Transverse colon (tissue), 4 donors: Measurements from ENCODE around the gene PCBP3. TPM values are rescaled to one million over a fixed set of nuclear protein-coding genes. Genes with fewer than 3 reads are reported as not detected.

Experiments used
- DNase-seq: peaks from one replicate; pipeline ENCODE4 v3.0.0-alpha.2; 2019
- H3K27ac ChIP-seq, 4 donors: fragments of 200-600 bp; sonication (generic); 2 replicates each; pipeline ENCODE4 v1.5.1; 2016 to 2018; ENCODE audit warnings: inconsistent platforms in 4 of 4
- H3K27me3 ChIP-seq: fragments of 200-600 bp; sonication (generic); 2 replicates; pipeline ENCODE4 v1.5.1; 2017; ENCODE audit warnings: inconsistent platforms
- H3K36me3 ChIP-seq, 4 donors: fragments of 200-600 bp; sonication (generic); 2 replicates each; pipeline ENCODE4 v1.5.1; 2017 to 2019; ENCODE audit warnings: inconsistent platforms in 4 of 4
- H3K4me1 ChIP-seq, 4 donors: fragments of 200-600 bp; sonication (generic); 2 replicates each; pipeline ENCODE4 v1.5.1; 2017 to 2020; ENCODE audit warnings: inconsistent platforms in 4 of 4
- H3K4me3 ChIP-seq, 4 donors: fragments of 200-600 bp; sonication (generic); 1 replicate in 1 of 4; 2 replicates in 3 of 4; pipeline versions ENCODE4 v1.5.1 to v1.6.1; 2017 to 2019; ENCODE audit warnings: inconsistent platforms in 4 of 4
- H3K9me3 ChIP-seq, 2 donors: fragments of 200-600 bp; sonication (generic); 2 replicates each; pipeline ENCODE4 v1.5.1; 2017 to 2019; ENCODE audit warnings: inconsistent platforms in 2 of 2
- CTCF ChIP-seq, 5 experiments: fragments of 200-600 bp in 3 of 5; fragments of 450-650 bp in 2 of 5; sonication (generic) in 3 of 5; IDR thresholded peaks; 1 replicate in 2 of 5; 2 replicates in 3 of 5; pipeline ENCODE4 v1.5.1; 2016 to 2017; ENCODE audit warnings: antibody characterized with exemption in 5 of 5, inconsistent platforms in 3 of 5, mild to moderate bottlenecking in 2 of 5, moderate library complexity in 1 of 5
- EP300 ChIP-seq: sonication (generic); formaldehyde crosslinking; IDR thresholded peaks from one replicate; pipeline ENCODE4 v1.6.1; 2017; ENCODE audit warnings: antibody characterized with exemption, low read depth
- POLR2A ChIP-seq: fragments of 450-650 bp; IDR thresholded peaks from one replicate; pipeline ENCODE4 v1.6.1; 2016; ENCODE audit warnings: antibody characterized with exemption, mild to moderate bottlenecking, moderate library complexity
- POLR2AphosphoS5 ChIP-seq, 3 donors: sonication (generic); formaldehyde crosslinking; IDR thresholded peaks; one replicate each; pipeline ENCODE4 v1.6.1; 2016; ENCODE audit warnings: antibody characterized with exemption in 3 of 3
- WGBS, 2 donors: methylation state at CpG; one replicate each; pipeline ENCODE4 v1.1.5; 2018; ENCODE audit warnings: low coverage in 1 of 2; 5-methylcytosine and 5-hydroxymethylcytosine counted together
- in situ Hi-C, 4 donors: fragments of 200-750 bp; cut with MboI; loops; one replicate each; pipeline versions ENCODE4 v1.15.0 to v1.15.1; 2017; ENCODE audit warnings: low sequenced_read_pairs in 3 of 4, low pct_ligation_motif_present in 1 of 4, low pct_unique_long_range_greater_than_20kb in 1 of 4
- intact Hi-C: fragments of 100-400 bp; cut with DNase I; formaldehyde crosslinking; loops from one replicate; pipeline ENCODE4 v1.15.1; 2023; ENCODE audit warnings: low total_unique reads
- total RNA-seq, 4 donors: library from RNA; depleted of rRNA; stranded (reverse); fragments of >200 nt; gene quantifications; one replicate each; pipeline ENCODE4 v1.1.0, GENCODE V29; 2016

The PCBP3 gene
- total RNA-seq, 4 donors from 2014 or later, result 0.80 to 7.8 (median 5.3) TPM

- no peaks in the 10 kb centered on the region for H3K36me3 ChIP-seq
- intact Hi-C loops, result no loop called here
- peaks cover 3 to 16% (median 6%) of the 10 kb centered on the region in 4 donors for H3K4me1 ChIP-seq
- in situ Hi-C loops, result no loop called here
- no peak for TF ChIP-seq EP300
- TF ChIP-seq POLR2AphosphoS5 (IDR thresholded peaks at IDR 0.05), result no peak
- no peak for TF ChIP-seq POLR2A
- TF ChIP-seq CTCF (IDR thresholded peaks at IDR 0.05), result no peak
- no peaks in the 10 kb centered on the region for H3K27me3 ChIP-seq
- no peaks in the 10 kb centered on the region for H3K9me3 ChIP-seq
- no peak overlapping the region for H3K27ac ChIP-seq
- no peak for DNase-seq
- 83 to 97% methylated on average over 3 of the region's 3 CpGs for WGBS, 2 donors
- H3K4me3 ChIP-seq, result no peak overlapping the region
These were observed 7.1 kb upstream of the PCBP3 start for GRCh38 chr21:45636459-45636858.

- intact Hi-C loops, result no loop called here
- WGBS, 2 donors, result 84% methylated on average over 16 of the region's 33 CpGs; no CpG with 5 or more reads in 1 of the 2 donors
- in situ Hi-C loops, result no loop called here
- peaks cover 3 to 19% (median 6%) of the 10 kb centered on the region in 4 donors for H3K4me1 ChIP-seq
- H3K4me3 ChIP-seq, result no peak overlapping the region
- H3K9me3 ChIP-seq, result no peaks in the 10 kb centered on the region
- no peak for DNase-seq
- no peak overlapping the region for H3K27ac ChIP-seq
- no peak for TF ChIP-seq EP300
- no peak for TF ChIP-seq POLR2AphosphoS5 (IDR thresholded peaks at IDR 0.05)
- no peak for TF ChIP-seq POLR2A
- TF ChIP-seq CTCF (IDR thresholded peaks at IDR 0.05), result no peak
- no peaks in the 10 kb centered on the region for H3K36me3 ChIP-seq
- no peaks in the 10 kb centered on the region for H3K27me3 ChIP-seq
These were observed 6.4 kb upstream of the PCBP3 start for GRCh38 chr21:45636951-45637646.

GRCh38 chr21:45637883-45638282 lies 5.6 kb upstream of the PCBP3 start:
- Histone ChIP-seq H3K4me1 (peaks cover 3 to 19% (median 8%) of the 10 kb centered on the region in 4 donors), H3K27me3 (no peaks in the 10 kb centered on the region), H3K36me3 (no peaks in the 10 kb centered on the region), H3K9me3 (no peaks in the 10 kb centered on the region), H3K4me3 (no peak overlapping the region), H3K27ac (no peak overlapping the region)
- WGBS, 2 donors, result 46% methylated on average over 9 of the region's 13 CpGs; no CpG with 5 or more reads in 1 of the 2 donors
- intact Hi-C loops, result no loop called here
- DNase-seq, result no peak
- no peak for TF ChIP-seq POLR2AphosphoS5 (IDR thresholded peaks at IDR 0.05)
- no peak for TF ChIP-seq EP300
- no peak for TF ChIP-seq POLR2A
- no peak for TF ChIP-seq CTCF (IDR thresholded peaks at IDR 0.05)
- in situ Hi-C loops, result no loop called here

GRCh38 chr21:45638707-45639106 lies 4.8 kb upstream of the PCBP3 start:
- no peak overlapping the region for H3K4me3 ChIP-seq
- H3K9me3 ChIP-seq, result no peaks in the 10 kb centered on the region
- WGBS, 2 donors, result 41 to 50% methylated on average over 4 to 8 of the region's 8 CpGs
- H3K36me3 ChIP-seq, result no peaks in the 10 kb centered on the region
- TF ChIP-seq CTCF (IDR thresholded peaks at IDR 0.05), result no peak
- no peak for TF ChIP-seq POLR2A
- no peak for TF ChIP-seq POLR2AphosphoS5 (IDR thresholded peaks at IDR 0.05)
- no peak for TF ChIP-seq EP300
- in situ Hi-C loops, result no loop called here
- peaks cover 3 to 19% (median 8%) of the 10 kb centered on the region in 4 donors for H3K4me1 ChIP-seq
- H3K27me3 ChIP-seq, result no peaks in the 10 kb centered on the region
- intact Hi-C loops, result no loop called here
- no peak for DNase-seq
- H3K27ac ChIP-seq, result no peak overlapping the region
